Gastroesophageal sphincter (tissue), 4 donors: ENCODE results near the gene TRAPPC2L. TPM values are rescaled to one million over a fixed set of nuclear protein-coding genes. Genes with fewer than 3 reads are reported as not detected.

Experiments
- ATAC-seq: fragments of 150-250 bp; one replicate; pipeline ENCODE4 v1.9.1; 2016; ENCODE audit warnings: mild to moderate bottlenecking, moderate library complexity
- H3K27ac ChIP-seq, 4 donors: fragments of 200-600 bp; sonication (generic) in 3 of 4; 1 replicate in 3 of 4; 2 replicates in 1 of 4; pipeline ENCODE4 v1.5.1; 2016 to 2019
- H3K27me3 ChIP-seq: fragments of 200-600 bp; sonication (generic); one replicate; pipeline ENCODE4 v1.5.1; 2019
- H3K36me3 ChIP-seq, 2 donors: fragments of 200-600 bp; sonication (generic); one replicate each; pipeline ENCODE4 v1.5.1; 2019; ENCODE audit warnings: control low read depth in 1 of 2
- H3K4me1 ChIP-seq, 3 donors: fragments of 200-600 bp; sonication (generic); 1 replicate in 2 of 3; 2 replicates in 1 of 3; pipeline ENCODE4 v1.5.1; 2016 to 2019; ENCODE audit warnings: control low read depth in 2 of 3
- H3K4me3 ChIP-seq, 2 donors: fragments of 200-600 bp; sonication (generic); one replicate each; pipeline ENCODE4 v1.5.1; 2019; ENCODE audit warnings: mild to moderate bottlenecking in 1 of 2, moderate library complexity in 1 of 2
- H3K9me3 ChIP-seq, 3 donors: fragments of 200-600 bp; sonication (generic); one replicate each; pipeline ENCODE4 v1.5.1; 2017 to 2019; ENCODE audit warnings: control low read depth in 2 of 3
- EP300 ChIP-seq: sonication (generic); formaldehyde crosslinking; IDR thresholded peaks from one replicate; pipeline ENCODE4 v1.6.1; 2017; ENCODE audit warnings: antibody characterized with exemption, mild to moderate bottlenecking
- POLR2A ChIP-seq, 2 donors: fragments of 450-650 bp; IDR thresholded peaks; one replicate each; pipeline ENCODE4 v1.6.1; 2017; ENCODE audit warnings: antibody characterized with exemption in 2 of 2, mild to moderate bottlenecking in 2 of 2, moderate library complexity in 1 of 2
- POLR2AphosphoS5 ChIP-seq: sonication (generic); formaldehyde crosslinking; IDR thresholded peaks from one replicate; pipeline ENCODE4 v1.6.1; 2017; ENCODE audit warnings: antibody characterized with exemption
- WGBS, 2 donors: methylation state at CpG; one replicate each; pipeline ENCODE4 v1.1.5; 2018; ENCODE audit warnings: low coverage in 1 of 2; 5-methylcytosine and 5-hydroxymethylcytosine counted together
- total RNA-seq, 4 donors: library from RNA; depleted of rRNA; stranded (reverse); fragments of >200 nt; gene quantifications; one replicate each; pipeline ENCODE4 v1.1.0, GENCODE V29; 2016
- TF ChIP-seq, protein P1 (sequence below), 4 experiments: fragments of 200-600 bp in 2 of 4; fragments of 450-650 bp in 2 of 4; sonication (generic) in 1 of 4; IDR thresholded peaks; one replicate each; pipeline ENCODE4 v1.5.1; 2017 to 2019; ENCODE audit warnings: antibody characterized with exemption in 4 of 4, mild to moderate bottlenecking in 2 of 4, moderate library complexity in 2 of 4

The TRAPPC2L gene
- total RNA-seq, 4 donors from 2014 or later: 18.7 to 40.0 (median 21.5) TPM

DNA sequence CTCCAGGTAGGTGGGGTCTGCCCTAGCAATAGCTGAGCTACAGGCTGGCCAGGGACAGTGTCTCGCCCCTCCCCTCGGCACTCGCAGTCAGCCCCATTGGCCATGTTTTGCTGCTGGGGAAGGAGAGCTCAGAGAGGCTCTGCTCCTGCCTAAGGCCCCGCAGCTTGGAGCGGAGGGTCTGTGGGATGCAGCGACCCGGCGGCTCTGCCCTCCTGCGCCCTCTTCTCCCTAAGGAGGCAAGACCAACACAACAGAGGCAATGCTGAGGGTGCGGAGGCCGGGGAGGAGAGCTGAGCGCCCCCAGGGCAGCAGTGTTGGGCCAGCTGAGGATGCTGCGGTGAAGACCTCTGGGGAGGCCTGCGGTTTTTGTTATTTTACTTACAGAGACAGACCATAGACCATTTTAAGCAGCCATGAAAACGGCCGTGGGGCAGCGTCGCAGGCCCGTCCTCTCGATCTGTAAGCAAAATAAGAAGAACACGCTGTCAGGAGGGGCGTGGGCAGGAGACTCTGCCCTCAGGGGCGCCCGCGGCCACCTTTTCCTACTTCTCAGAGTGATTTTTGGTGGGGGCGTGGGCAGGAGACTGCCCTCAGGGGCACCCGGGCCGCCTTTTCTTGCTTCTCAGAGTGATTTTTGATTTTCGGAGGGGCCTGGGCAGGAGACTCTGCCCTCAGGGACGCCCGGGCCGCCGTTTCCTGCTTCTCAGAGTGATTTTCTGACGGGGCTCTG, 40.9 kb downstream of the TRAPPC2L start:
- no peak overlapping the region for H3K27ac ChIP-seq
- TF ChIP-seq, protein P1, sequence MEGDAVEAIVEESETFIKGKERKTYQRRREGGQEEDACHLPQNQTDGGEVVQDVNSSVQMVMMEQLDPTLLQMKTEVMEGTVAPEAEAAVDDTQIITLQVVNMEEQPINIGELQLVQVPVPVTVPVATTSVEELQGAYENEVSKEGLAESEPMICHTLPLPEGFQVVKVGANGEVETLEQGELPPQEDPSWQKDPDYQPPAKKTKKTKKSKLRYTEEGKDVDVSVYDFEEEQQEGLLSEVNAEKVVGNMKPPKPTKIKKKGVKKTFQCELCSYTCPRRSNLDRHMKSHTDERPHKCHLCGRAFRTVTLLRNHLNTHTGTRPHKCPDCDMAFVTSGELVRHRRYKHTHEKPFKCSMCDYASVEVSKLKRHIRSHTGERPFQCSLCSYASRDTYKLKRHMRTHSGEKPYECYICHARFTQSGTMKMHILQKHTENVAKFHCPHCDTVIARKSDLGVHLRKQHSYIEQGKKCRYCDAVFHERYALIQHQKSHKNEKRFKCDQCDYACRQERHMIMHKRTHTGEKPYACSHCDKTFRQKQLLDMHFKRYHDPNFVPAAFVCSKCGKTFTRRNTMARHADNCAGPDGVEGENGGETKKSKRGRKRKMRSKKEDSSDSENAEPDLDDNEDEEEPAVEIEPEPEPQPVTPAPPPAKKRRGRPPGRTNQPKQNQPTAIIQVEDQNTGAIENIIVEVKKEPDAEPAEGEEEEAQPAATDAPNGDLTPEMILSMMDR (IDR thresholded peaks at IDR 0.05): no peak
- TF ChIP-seq POLR2AphosphoS5 (no peak), POLR2A (IDR thresholded peaks at IDR 0.05) (no peak)
- 93 to 96% methylated on average over 6 of the region's 34 CpGs for WGBS, 2 donors
- ATAC-seq: no peak
- H3K4me1 ChIP-seq: no peaks in the 10 kb centered on the region
- H3K27me3 ChIP-seq: peaks cover 10% of the 10 kb centered on the region
- no peak overlapping the region for H3K4me3 ChIP-seq
- H3K36me3 ChIP-seq: peaks cover 0 to 36% of the 10 kb centered on the region in 2 donors
- no peaks in the 10 kb centered on the region for H3K9me3 ChIP-seq

DNA sequence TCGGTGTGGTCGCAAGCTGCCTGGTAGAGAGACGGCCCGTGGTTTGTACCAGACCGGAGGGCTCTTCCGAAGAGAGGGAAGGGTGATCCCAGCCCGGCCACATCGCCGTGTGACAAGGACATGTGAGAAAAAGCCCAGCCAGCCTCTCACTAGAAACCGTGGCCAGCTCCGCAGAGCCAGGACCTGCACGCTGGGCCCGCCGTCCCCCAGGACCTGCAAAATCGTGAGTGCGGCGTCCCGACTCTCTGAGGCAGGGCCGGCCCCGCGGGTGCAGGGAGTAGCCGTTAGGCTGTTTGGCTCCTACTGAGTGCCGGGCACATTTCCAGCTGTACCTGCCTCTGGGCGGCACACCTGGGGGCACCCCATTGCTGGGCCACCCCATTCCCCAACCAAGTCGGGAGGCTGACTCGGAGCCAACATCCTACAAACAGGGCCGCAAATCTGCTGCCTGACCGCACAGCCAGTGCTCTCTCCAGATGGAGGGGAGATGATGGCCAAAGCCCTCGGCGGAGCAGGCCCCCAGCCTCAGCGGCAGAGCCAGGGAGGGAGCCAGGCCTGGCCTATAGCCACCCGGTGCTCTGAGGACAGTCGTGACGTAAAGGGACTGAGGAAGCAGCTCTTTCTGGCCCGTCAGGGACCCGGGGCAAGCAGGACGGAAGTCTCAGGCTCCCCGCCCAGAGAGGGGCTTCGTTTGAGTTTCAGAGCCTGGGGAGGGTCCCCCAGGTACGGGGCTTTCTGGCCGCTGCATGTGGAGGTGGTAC, 43.2 kb downstream of the TRAPPC2L start:
- TF ChIP-seq EP300: no peak
- TF ChIP-seq POLR2AphosphoS5: no peak
- H3K9me3 ChIP-seq: no peaks in the 10 kb centered on the region
- H3K27me3 ChIP-seq: peaks cover 25% of the 10 kb centered on the region
- no peak overlapping the region for H3K4me3 ChIP-seq
- WGBS, 2 donors: 100% methylated on average over 2 of the region's 41 CpGs; no CpG with 5 or more reads in 1 of the 2 donors
- peaks cover 0 to 36% of the 10 kb centered on the region in 2 donors for H3K36me3 ChIP-seq
- H3K4me1 ChIP-seq: no peaks in the 10 kb centered on the region
- no peak for ATAC-seq
- H3K27ac ChIP-seq: no peak overlapping the region

DNA sequence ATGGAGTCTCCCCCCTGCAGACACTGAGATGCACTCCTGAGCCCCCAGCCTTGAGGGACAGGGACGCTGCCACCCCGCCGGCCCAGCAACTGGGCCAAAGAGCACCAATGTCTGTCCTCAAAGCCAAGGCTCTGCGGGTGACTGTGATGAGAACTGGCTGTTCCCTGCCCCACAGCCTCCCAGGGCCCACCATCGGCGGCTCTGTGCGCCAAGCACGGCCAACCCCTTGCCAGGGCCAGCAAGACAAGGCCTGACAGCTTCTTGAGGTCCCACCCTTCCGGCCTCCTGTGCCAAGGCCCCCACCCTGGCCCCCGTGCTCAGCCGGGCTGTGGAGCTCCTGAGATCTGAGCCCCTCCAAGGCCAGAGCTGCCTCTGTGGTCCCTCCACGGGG, 43.7 kb downstream of the TRAPPC2L start:
- Histone ChIP-seq H3K27ac (no peak overlapping the region), H3K4me1 (no peaks in the 10 kb centered on the region), H3K36me3 (peaks cover 0 to 36% of the 10 kb centered on the region in 2 donors), H3K4me3 (no peak overlapping the region), H3K27me3 (peaks cover 29% of the 10 kb centered on the region), H3K9me3 (no peaks in the 10 kb centered on the region)
- no CpG with 5 or more reads among the region's 12 CpGs for WGBS, 2 donors
- no peak for ATAC-seq
- no peak for TF ChIP-seq POLR2AphosphoS5
- TF ChIP-seq POLR2A (IDR thresholded peaks at IDR 0.05): no peak
- TF ChIP-seq, protein P1 (IDR thresholded peaks at IDR 0.05): no peak
- TF ChIP-seq EP300: no peak

DNA sequence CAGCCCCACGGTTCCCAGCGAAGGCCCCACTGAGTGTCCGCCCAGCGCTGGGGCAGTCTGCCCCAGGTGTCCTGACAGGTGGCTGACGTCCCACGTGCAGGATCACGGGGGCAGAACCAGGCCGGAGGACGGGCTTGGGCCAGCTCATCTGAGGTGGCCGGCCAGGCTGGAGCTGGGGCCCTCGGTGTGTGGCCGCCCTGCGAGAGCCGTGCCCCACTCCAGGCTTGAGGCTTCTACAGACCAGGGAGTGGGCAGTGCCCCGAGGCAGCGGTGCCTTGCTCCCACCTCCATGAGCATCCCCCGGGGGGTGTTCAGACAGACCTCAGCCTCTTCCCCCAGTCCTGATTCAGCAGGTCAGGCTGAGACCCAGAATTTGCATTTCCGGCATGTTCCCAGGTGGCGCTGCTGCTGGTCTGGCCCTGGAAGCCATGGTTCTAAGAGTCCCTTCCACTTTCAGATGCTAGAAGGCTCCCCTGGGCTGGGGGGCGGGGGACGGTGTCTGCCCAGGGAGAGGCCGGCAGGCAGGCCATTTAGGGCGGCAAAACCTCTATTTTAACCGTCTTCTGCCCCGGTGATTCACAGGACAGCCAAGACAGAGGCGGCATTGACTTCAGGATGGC, 44.9 kb downstream of the TRAPPC2L start:
- ATAC-seq: no peak
- H3K27me3 ChIP-seq: peaks cover 40% of the 10 kb centered on the region
- H3K27ac ChIP-seq: no peak overlapping the region
- no peaks in the 10 kb centered on the region for H3K9me3 ChIP-seq
- no peaks in the 10 kb centered on the region for H3K4me1 ChIP-seq
- no peak overlapping the region for H3K4me3 ChIP-seq
- TF ChIP-seq POLR2A (IDR thresholded peaks at IDR 0.05) (no peak), EP300 (no peak), POLR2AphosphoS5 (no peak)
- TF ChIP-seq, protein P1 (IDR thresholded peaks at IDR 0.05): no peak
- WGBS, 2 donors: no CpG with 5 or more reads among the region's 26 CpGs
- H3K36me3 ChIP-seq: peaks cover 0 to 28% of the 10 kb centered on the region in 2 donors

DNA sequence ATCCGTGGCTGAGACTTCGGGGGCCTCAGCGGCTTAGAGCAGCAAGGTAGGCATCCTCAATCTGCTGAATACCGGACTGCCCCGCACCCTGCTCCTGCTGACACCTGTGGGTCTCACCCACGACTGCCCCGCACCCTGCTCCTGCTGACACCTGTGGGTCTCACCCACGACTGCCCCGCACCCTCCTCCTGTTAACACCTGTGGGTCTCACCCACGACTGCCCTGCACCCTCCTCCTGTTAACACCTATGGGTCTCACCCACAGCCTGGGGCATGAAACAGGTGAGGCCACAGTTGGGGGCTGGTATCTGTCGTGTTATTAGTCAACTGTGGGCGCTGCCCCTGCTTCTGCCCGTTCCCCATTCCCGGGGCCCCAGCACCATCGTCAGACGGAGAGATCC, 45.8 kb downstream of the TRAPPC2L start:
- Histone ChIP-seq H3K27me3 (peaks cover 35% of the 10 kb centered on the region), H3K4me3 (no peak overlapping the region), H3K4me1 (no peaks in the 10 kb centered on the region), H3K36me3 (peaks cover 0 to 21% of the 10 kb centered on the region in 2 donors), H3K9me3 (no peaks in the 10 kb centered on the region), H3K27ac (no peak overlapping the region)
- ATAC-seq: no peak
- WGBS, 2 donors: 68% methylated on average over 5 of the region's 16 CpGs; no CpG with 5 or more reads in 1 of the 2 donors
- TF ChIP-seq, protein P1 (IDR thresholded peaks at IDR 0.05): no peak
- no peak for TF ChIP-seq POLR2AphosphoS5
- no peak for TF ChIP-seq EP300
